Measurements from ENCODE around the gene FAM184B. TPM values are rescaled to one million over a fixed set of nuclear protein-coding genes. Genes with fewer than 3 reads are reported as not detected.

Gene FAM184B
- polyA plus RNA-seq, 2 of the 4 experiments (the other 2 are of a cell fraction) = not detected

GRCh38 chr4:17771284-17771908 lies 10.0 kb downstream of the FAM184B start:
- Histone ChIP-seq H3K27ac (no peak overlapping the region), H3K4me2 (no peak overlapping the region), H3K9me3 (no peaks in the 10 kb centered on the region), H3K4me1 (no peaks in the 10 kb centered on the region), H3K4me3 (no peak overlapping the region)
- TF ChIP-seq HDAC2 (IDR thresholded peaks at IDR 0.05) (no peak), HES2 (IDR thresholded peaks at IDR 0.05) (no peak), BCL3 (IDR thresholded peaks at IDR 0.05) (no peak), POLR2A (IDR thresholded peaks at IDR 0.05; ENCODE audit: low read length) (no peak), NFE2L2 (conservative IDR thresholded peaks at IDR 0.05; ENCODE audit: low read length) (no peak), RNF2 (IDR thresholded peaks at IDR 0.05; ENCODE audit: borderline replicate concordance, low read depth) (no peak), HOXB5 (CRISPR knock-in tag; IDR thresholded peaks at IDR 0.05) (no peak), MAFK (IDR thresholded peaks at IDR 0.05; ENCODE audit: partially characterized antibody) (no peak), PBX3 (IDR thresholded peaks at IDR 0.05) (no peak), EHMT2 (IDR thresholded peaks at IDR 0.05; ENCODE audit: low read depth) (no peak)
- WGBS (ENCODE audit: missing lambda C conversion rate) = 33% methylated on average over 8 of the region's 8 CpGs
- ATAC-seq = no peak
- no peak for DNase-seq (ENCODE audit: low read depth in 1 of 2, low spot score in 1 of 2)
- FAIRE-seq = no peak
- CTCF ChIA-PET = no interaction called here
- POLR2A ChIA-PET = no interaction called here

DNA sequence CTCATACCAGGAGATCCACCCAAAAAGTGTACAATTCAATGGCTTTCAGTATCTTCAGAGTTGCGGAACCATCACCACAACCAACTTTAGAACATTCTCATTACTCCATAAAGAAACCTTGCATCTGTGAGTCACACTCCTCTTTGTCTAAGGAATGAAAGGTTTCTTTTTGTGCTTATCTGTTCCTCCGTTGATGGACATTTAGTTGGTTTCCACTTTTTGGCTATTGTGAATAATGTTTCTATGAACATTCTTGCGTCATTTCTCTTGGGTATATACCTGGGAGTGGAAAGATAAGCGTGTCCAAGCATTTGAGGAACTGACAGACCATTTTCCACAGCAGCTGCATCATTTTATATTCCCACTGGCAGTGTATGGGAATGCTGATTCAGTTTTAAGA lies 10.6 kb downstream of the FAM184B start:
- DNase-seq (ENCODE audit: low read depth in 1 of 2, low spot score in 1 of 2) (no peak), FAIRE-seq (no peak), ATAC-seq (no peak)
- no peak overlapping the region for H3K4me3 ChIP-seq
- POLR2A ChIA-PET = no interaction called here
- no peak overlapping the region for H3K4me2 ChIP-seq
- no peaks in the 10 kb centered on the region for H3K9me3 ChIP-seq
- no peak overlapping the region for H3K27ac ChIP-seq
- no peak for TF ChIP-seq TFCP2L1 (CRISPR knock-in tag; IDR thresholded peaks at IDR 0.05)
- no peak for TF ChIP-seq EHMT2 (IDR thresholded peaks at IDR 0.05; ENCODE audit: low read depth)
- no peak for TF ChIP-seq MYC (IDR thresholded peaks at IDR 0.05; ENCODE audit: borderline replicate concordance, low read length)
- TF ChIP-seq KDM5A (IDR thresholded peaks at IDR 0.05) = no peak
- no peak for TF ChIP-seq ZFP36 (IDR thresholded peaks at IDR 0.05; ENCODE audit: borderline replicate concordance, partially characterized antibody)
- TF ChIP-seq CBX8 (IDR thresholded peaks at IDR 0.05) = no peak
- no peak for TF ChIP-seq NR3C1 (IDR thresholded peaks at IDR 0.05)
- TF ChIP-seq NPAS2 (CRISPR knock-in tag; IDR thresholded peaks at IDR 0.05; ENCODE audit: borderline replicate concordance) = no peak
- TF ChIP-seq CHD2 (IDR thresholded peaks at IDR 0.05; ENCODE audit: low read length, partially characterized antibody) = no peak
- no peak for TF ChIP-seq BCL3 (IDR thresholded peaks at IDR 0.05)
- TF ChIP-seq, protein P1, sequence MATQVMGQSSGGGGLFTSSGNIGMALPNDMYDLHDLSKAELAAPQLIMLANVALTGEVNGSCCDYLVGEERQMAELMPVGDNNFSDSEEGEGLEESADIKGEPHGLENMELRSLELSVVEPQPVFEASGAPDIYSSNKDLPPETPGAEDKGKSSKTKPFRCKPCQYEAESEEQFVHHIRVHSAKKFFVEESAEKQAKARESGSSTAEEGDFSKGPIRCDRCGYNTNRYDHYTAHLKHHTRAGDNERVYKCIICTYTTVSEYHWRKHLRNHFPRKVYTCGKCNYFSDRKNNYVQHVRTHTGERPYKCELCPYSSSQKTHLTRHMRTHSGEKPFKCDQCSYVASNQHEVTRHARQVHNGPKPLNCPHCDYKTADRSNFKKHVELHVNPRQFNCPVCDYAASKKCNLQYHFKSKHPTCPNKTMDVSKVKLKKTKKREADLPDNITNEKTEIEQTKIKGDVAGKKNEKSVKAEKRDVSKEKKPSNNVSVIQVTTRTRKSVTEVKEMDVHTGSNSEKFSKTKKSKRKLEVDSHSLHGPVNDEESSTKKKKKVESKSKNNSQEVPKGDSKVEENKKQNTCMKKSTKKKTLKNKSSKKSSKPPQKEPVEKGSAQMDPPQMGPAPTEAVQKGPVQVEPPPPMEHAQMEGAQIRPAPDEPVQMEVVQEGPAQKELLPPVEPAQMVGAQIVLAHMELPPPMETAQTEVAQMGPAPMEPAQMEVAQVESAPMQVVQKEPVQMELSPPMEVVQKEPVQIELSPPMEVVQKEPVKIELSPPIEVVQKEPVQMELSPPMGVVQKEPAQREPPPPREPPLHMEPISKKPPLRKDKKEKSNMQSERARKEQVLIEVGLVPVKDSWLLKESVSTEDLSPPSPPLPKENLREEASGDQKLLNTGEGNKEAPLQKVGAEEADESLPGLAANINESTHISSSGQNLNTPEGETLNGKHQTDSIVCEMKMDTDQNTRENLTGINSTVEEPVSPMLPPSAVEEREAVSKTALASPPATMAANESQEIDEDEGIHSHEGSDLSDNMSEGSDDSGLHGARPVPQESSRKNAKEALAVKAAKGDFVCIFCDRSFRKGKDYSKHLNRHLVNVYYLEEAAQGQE (IDR thresholded peaks at IDR 0.05) = no peak
- WGBS (ENCODE audit: missing lambda C conversion rate) = 34% methylated on average over 4 of the region's 4 CpGs
- H3K4me1 ChIP-seq = no peaks in the 10 kb centered on the region
- CTCF ChIA-PET = no interaction called here
